Mesenchymal stem cell (in vitro differentiated cells and primary cell): ENCODE measurements around the gene NUB1.
A peak's percentile ranks its signal among the peaks of the same experiment; 100 is the strongest.

Experiments
- DNase-seq: peaks from one replicate; pipeline ENCODE4 v3.0.0-alpha.2; 2013
- H2AFZ ChIP-seq: one replicate; pipeline ENCODE4 v1.6.1; 2013; ENCODE audit warnings: low read depth, mild to moderate bottlenecking, control low read depth, inconsistent platforms, low read length, moderate library complexity
- H2AK5ac ChIP-seq: 2 replicates; pipeline ENCODE4 v1.6.1; 2013; ENCODE audit warnings: low read length, moderate library complexity, mild to moderate bottlenecking, inconsistent platforms; ENCODE audit not compliant: severe bottlenecking
- H2BK120ac ChIP-seq: one replicate; pipeline ENCODE4 v1.6.1; 2013; ENCODE audit warnings: low read depth, mild to moderate bottlenecking, inconsistent platforms, low read length, moderate library complexity
- H2BK12ac ChIP-seq, 2 experiments: one replicate each; pipeline ENCODE4 v1.6.1; 2013; ENCODE audit warnings: inconsistent platforms in 2 of 2, low read length in 2 of 2, mild to moderate bottlenecking in 2 of 2, moderate library complexity in 2 of 2, control low read depth in 1 of 2
- H2BK15ac ChIP-seq: one replicate; pipeline ENCODE4 v1.6.1; 2013; ENCODE audit warnings: mild to moderate bottlenecking, low read depth, inconsistent platforms; ENCODE audit not compliant: poor library complexity, severe bottlenecking
- H2BK5ac ChIP-seq: 2 replicates; pipeline ENCODE4 v1.6.1; 2013; ENCODE audit warnings: low read depth, mild to moderate bottlenecking, low read length, control low read depth, inconsistent platforms; ENCODE audit not compliant: poor library complexity, severe bottlenecking
- H3K14ac ChIP-seq, 2 experiments: one replicate each; pipeline ENCODE4 v1.6.1; 2013; ENCODE audit warnings: inconsistent platforms in 2 of 2, low read length in 2 of 2, control low read depth in 1 of 2, mild to moderate bottlenecking in 1 of 2, moderate library complexity in 1 of 2
- H3K18ac ChIP-seq, 2 experiments: one replicate each; pipeline ENCODE4 v1.6.1; 2013; ENCODE audit warnings: inconsistent platforms in 2 of 2, low read length in 2 of 2, control low read depth in 1 of 2, low read depth in 1 of 2, mild to moderate bottlenecking in 1 of 2
- H3K23ac ChIP-seq, 2 experiments: one replicate each; pipeline ENCODE4 v1.6.1; 2013; ENCODE audit warnings: inconsistent platforms in 2 of 2, low read length in 2 of 2, mild to moderate bottlenecking in 2 of 2, moderate library complexity in 2 of 2, control low read depth in 1 of 2
- H3K27ac ChIP-seq: 2 replicates; pipeline ENCODE4 v1.5.1; 2013; ENCODE audit warnings: mild to moderate bottlenecking, moderate library complexity, low read length, control low read depth, inconsistent platforms; ENCODE audit not compliant: poor library complexity, severe bottlenecking
- H3K27me3 ChIP-seq, 2 experiments: 2 replicates each; pipeline versions ENCODE4 v1.6.1 to v1.7.0; 2013; ENCODE audit warnings: low read length in 2 of 2, mild to moderate bottlenecking in 2 of 2, moderate library complexity in 2 of 2, control low read depth in 1 of 2, inconsistent platforms in 1 of 2; ENCODE audit not compliant: control insufficient read depth in 1 of 2, insufficient read depth in 1 of 2
- H3K36me3 ChIP-seq, 2 experiments: 2 replicates each; pipeline versions ENCODE4 v1.6.1 to v1.7.0; 2013; ENCODE audit warnings: low read length in 2 of 2, control low read depth in 1 of 2, inconsistent platforms in 1 of 2, low read depth in 1 of 2, mild to moderate bottlenecking in 1 of 2; ENCODE audit not compliant: insufficient read depth in 2 of 2, control insufficient read depth in 1 of 2
- H3K4ac ChIP-seq, 2 experiments: one replicate each; pipeline ENCODE4 v1.6.1; 2013; ENCODE audit warnings: inconsistent platforms in 2 of 2, low read length in 2 of 2, mild to moderate bottlenecking in 2 of 2, moderate library complexity in 2 of 2, control low read depth in 1 of 2, low read depth in 1 of 2
- H3K4me1 ChIP-seq: 2 replicates; pipeline ENCODE4 v1.6.1; 2013; ENCODE audit warnings: low read depth, low read length, control low read depth; ENCODE audit not compliant: control insufficient read depth, insufficient read depth
- H3K4me2 ChIP-seq: 2 replicates; pipeline ENCODE4 v1.6.1; 2013; ENCODE audit warnings: low read length, mild to moderate bottlenecking, inconsistent platforms; ENCODE audit not compliant: poor library complexity, severe bottlenecking
- H3K4me3 ChIP-seq, 2 experiments: 2 replicates each; pipeline versions ENCODE4 v1.5.1 to v1.7.0; 2013; ENCODE audit warnings: low read length in 2 of 2, mild to moderate bottlenecking in 2 of 2, control low read depth in 1 of 2, low read depth in 1 of 2; ENCODE audit not compliant: insufficient read depth in 1 of 2
- H3K79me1 ChIP-seq: replicated peaks from 2 replicates; pipeline ENCODE4 v1.6.1; 2013; ENCODE audit warnings: mild to moderate bottlenecking, control low read depth, low read length, inconsistent platforms; ENCODE audit not compliant: poor library complexity, severe bottlenecking
- H3K9ac ChIP-seq: 2 replicates; pipeline ENCODE4 v1.7.0; 2013; ENCODE audit warnings: mild to moderate bottlenecking, low read length, moderate library complexity
- H3K9me3 ChIP-seq: 2 replicates; pipeline ENCODE4 v1.7.0; 2013; ENCODE audit warnings: mild to moderate bottlenecking, low read length; ENCODE audit not compliant: control insufficient read depth
- H4K8ac ChIP-seq: one replicate; pipeline ENCODE4 v1.6.1; 2013; ENCODE audit warnings: inconsistent platforms, mild to moderate bottlenecking, low read length, moderate library complexity
- H4K91ac ChIP-seq: one replicate; pipeline ENCODE4 v1.6.1; 2013; ENCODE audit warnings: mild to moderate bottlenecking, low read length, inconsistent platforms
- WGBS: methylation state at CpG from one replicate; pipeline ENCODE4 v1.1.7; 2013; ENCODE audit warnings: mixed read lengths; 5-methylcytosine and 5-hydroxymethylcytosine counted together

Gene NUB1

DNA sequence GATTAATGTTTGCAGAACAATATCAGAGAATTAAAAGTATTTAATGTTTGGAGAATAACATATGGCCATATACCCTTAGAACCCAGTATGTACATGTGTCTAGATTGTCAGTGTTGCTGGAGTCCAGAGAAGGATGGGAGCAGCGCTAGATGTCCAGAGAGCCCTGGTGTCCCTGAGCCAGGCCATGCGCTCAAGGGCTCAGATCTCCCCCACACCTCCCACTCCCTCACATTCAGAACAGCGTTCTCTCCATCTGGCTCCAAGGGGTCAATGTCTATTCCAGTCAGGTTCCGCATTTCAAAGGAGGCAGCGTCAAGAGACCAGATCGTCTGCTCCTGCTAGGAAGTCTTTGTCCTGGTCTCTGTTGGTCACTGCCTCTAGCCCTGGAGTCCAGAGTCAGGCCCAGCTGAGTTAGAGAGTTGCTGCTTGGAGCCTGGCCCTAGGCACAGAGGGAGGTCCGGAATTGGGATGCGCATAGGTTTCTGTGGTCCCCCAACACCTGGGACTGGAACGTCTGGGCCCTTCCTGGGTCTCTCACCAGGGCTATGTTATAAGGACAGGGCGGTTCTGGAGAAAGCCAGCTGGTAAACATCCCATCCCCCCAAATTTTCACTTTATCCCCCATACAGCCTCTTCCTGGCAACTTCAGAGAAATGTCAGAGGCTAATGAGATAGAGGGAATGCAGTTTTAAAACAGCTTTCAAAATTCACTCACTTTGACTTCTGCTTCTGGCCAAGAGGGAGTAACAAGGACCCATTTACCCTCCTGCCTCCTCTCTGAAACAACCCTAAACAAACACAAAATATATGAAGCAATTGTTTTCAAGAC, 74.7 kb downstream of the NUB1 start:
- Histone ChIP-seq H3K4me1 (no peaks in the 10 kb centered on the region), H3K14ac (no peak overlapping the region), H4K91ac (no peak overlapping the region), H2BK120ac (no peak overlapping the region), H2AFZ (no peak overlapping the region), H2BK15ac (no peak overlapping the region), H3K9ac (no peak overlapping the region), H3K9me3 (peaks cover 10% of the 10 kb centered on the region), H3K4me2 (no peak overlapping the region), H3K27ac (no peak overlapping the region), H2AK5ac (no peak overlapping the region), H2BK5ac (no peak overlapping the region), H3K4me3 (no peak overlapping the region), H3K18ac (peak overlapping the region in 1 of 2 experiments; percentile 6), H3K36me3 (no peaks in the 10 kb centered on the region), H3K4ac (no peak overlapping the region), H3K27me3 (peaks cover 21 to 42% of the 10 kb centered on the region in 2 experiments), H3K23ac (no peak overlapping the region), H4K8ac (no peak overlapping the region), H3K79me1 (no peaks in the 10 kb centered on the region), H2BK12ac (no peak overlapping the region)
- WGBS: 74% methylated on average over 8 of the region's 10 CpGs
- DNase-seq: no peak

- Histone ChIP-seq H3K4me2 (no peak overlapping the region), H4K91ac (no peak overlapping the region)
Observed at GRCh38 chr7:151416941-151417315, 75.3 kb downstream of the NUB1 start.

GRCh38 chr7:151420144-151420543, 78.5 kb downstream of the NUB1 start:
- H2AFZ ChIP-seq: no peak overlapping the region
- no peak overlapping the region for H2BK120ac ChIP-seq
- H3K36me3 ChIP-seq: no peaks in the 10 kb centered on the region
- H3K4me2 ChIP-seq: no peak overlapping the region
- no peak overlapping the region for H3K27ac ChIP-seq
- no peaks in the 10 kb centered on the region for H3K79me1 ChIP-seq
- H3K18ac ChIP-seq: no peak overlapping the region
- no peak overlapping the region for H2BK15ac ChIP-seq
- no peak overlapping the region for H4K8ac ChIP-seq
- no peak overlapping the region for H3K14ac ChIP-seq
- H3K9ac ChIP-seq: no peak overlapping the region
- H3K4me3 ChIP-seq: no peak overlapping the region
- no peak overlapping the region for H3K23ac ChIP-seq
- H2BK5ac ChIP-seq: no peak overlapping the region
- peaks cover 2% of the 10 kb centered on the region for H3K4me1 ChIP-seq
- peaks cover 0 to 20% of the 10 kb centered on the region in 2 experiments for H3K27me3 ChIP-seq
- H2AK5ac ChIP-seq: no peak overlapping the region
- H3K9me3 ChIP-seq: peaks cover 27% of the 10 kb centered on the region
- no peak overlapping the region for H2BK12ac ChIP-seq
- WGBS: 97% methylated on average over 3 of the region's 5 CpGs
- H3K4ac ChIP-seq: no peak overlapping the region
- no peak for DNase-seq
- no peak overlapping the region for H4K91ac ChIP-seq

More at GRCh38 chr7:151416941-151417315, 75.3 kb downstream of the NUB1 start:
- H4K8ac ChIP-seq: no peak overlapping the region
- H3K9ac ChIP-seq: no peak overlapping the region
- no peak overlapping the region for H2BK15ac ChIP-seq
- no peak overlapping the region for H3K4me3 ChIP-seq
- H2AFZ ChIP-seq: no peak overlapping the region
- H3K27me3 ChIP-seq: peaks cover 14 to 36% of the 10 kb centered on the region in 2 experiments
- H2BK5ac ChIP-seq: no peak overlapping the region
- no peak overlapping the region for H3K27ac ChIP-seq
- WGBS: 43% methylated on average over 11 of the region's 11 CpGs
- no peaks in the 10 kb centered on the region for H3K79me1 ChIP-seq
- H3K14ac ChIP-seq: no peak overlapping the region
- peak; percentile 41 for DNase-seq
- H3K4me1 ChIP-seq: no peaks in the 10 kb centered on the region
- peak overlapping the region in 1 of 2 experiments; percentile 53 for H3K23ac ChIP-seq
- no peaks in the 10 kb centered on the region for H3K36me3 ChIP-seq
- no peak overlapping the region for H3K4ac ChIP-seq
- H2BK120ac ChIP-seq: no peak overlapping the region
- peaks cover 16% of the 10 kb centered on the region for H3K9me3 ChIP-seq
- no peak overlapping the region for H2BK12ac ChIP-seq
- H3K18ac ChIP-seq: peak overlapping the region in 1 of 2 experiments; percentile 6
- no peak overlapping the region for H2AK5ac ChIP-seq

- Histone ChIP-seq H3K9me3 (peaks cover 27% of the 10 kb centered on the region), H3K4me2 (no peak overlapping the region), H3K4ac (no peak overlapping the region), H2BK15ac (no peak overlapping the region), H3K23ac (no peak overlapping the region), H3K36me3 (no peaks in the 10 kb centered on the region), H3K4me3 (no peak overlapping the region), H3K27me3 (peaks cover 0 to under 1% of the 10 kb centered on the region in 2 experiments), H2BK120ac (no peak overlapping the region), H3K79me1 (no peaks in the 10 kb centered on the region), H2AK5ac (no peak overlapping the region), H3K9ac (no peak overlapping the region), H3K27ac (no peak overlapping the region), H4K91ac (no peak overlapping the region), H2BK12ac (no peak overlapping the region), H3K14ac (no peak overlapping the region), H3K4me1 (peaks cover 10% of the 10 kb centered on the region), H4K8ac (no peak overlapping the region), H2AFZ (no peak overlapping the region), H2BK5ac (no peak overlapping the region), H3K18ac (no peak overlapping the region)
- DNase-seq: no peak
- 65% methylated on average over 3 of the region's 5 CpGs for WGBS
Observed at GRCh38 chr7:151422212-151422611, 80.6 kb downstream of the NUB1 start.
